ENCODE results near the gene SIGLEC7.

SIGLEC7 gene

GRCh38 chr19:51142119-51142518, at the start of gene SIGLEC7:
TSS of gene SIGLEC7 (plus strand) at chr19:51142301. CDS start at chr19:51142370, 69 bp downstream.
- no peak for DNase-seq

DNA sequence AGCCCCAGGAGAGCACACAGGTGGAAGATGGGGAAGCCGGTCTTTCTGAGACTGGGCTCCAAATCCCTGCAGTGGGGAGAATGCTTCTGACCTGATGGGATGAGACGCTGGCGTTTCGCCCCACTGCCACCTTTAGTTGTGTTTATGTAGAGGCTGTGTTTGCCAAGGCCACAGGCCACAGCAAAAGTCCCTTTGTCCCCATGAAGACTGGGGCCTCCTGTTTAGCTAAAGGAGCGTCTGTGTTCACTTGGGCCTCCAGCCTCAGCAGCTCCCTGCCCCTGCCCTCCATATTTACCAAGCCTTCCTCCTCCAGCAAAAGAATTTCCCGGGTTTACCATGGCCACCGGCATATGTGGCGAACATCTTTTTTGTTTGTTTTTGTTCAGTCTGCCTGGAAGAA, 49.0 kb upstream of the SIGLEC7 start:
- no peak for DNase-seq

DNA sequence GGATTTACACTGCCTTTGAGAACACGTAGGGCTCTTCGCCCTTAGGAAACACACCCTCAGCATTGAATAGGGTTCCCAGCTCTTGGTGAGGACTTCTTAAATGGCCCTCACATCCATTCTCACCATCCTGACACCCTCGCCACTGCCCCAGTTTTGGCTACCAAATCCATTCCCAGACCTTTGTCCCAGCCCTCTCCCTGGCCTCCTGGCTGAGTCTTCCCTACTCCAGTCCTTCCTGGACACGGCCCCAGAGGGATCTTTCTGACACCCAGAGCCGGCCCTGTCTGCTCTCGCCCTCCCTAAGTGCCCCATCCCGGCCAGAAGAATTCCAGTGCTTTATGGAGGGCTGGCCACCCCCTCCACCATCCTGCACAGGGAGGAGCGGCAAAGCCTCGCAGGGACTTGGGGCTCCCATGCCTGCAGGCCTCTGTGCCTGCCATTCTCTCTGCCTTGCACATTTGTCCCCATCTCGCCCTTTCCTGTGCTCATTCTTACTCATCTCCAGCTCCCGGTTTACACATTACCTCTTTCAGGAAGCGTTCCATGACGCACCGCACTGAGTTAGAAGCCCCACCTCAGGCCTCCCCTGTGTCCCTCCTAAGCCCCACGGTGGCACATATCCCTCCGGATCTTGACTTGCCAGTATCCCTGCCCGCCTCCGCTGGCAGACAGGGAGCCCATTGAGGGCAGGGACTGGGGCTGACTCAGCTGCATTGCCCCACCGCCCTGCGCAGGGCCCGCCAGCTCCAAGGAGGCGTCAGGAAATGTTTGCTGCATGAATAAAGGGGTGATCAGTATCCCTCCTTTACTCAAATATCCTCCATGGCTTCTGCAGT, 48.4 kb upstream of the SIGLEC7 start:
- no peak for DNase-seq

GRCh38 chr19:51094696-51095279, 47.3 kb upstream of the SIGLEC7 start:
- peak; percentile 35 for DNase-seq

DNA sequence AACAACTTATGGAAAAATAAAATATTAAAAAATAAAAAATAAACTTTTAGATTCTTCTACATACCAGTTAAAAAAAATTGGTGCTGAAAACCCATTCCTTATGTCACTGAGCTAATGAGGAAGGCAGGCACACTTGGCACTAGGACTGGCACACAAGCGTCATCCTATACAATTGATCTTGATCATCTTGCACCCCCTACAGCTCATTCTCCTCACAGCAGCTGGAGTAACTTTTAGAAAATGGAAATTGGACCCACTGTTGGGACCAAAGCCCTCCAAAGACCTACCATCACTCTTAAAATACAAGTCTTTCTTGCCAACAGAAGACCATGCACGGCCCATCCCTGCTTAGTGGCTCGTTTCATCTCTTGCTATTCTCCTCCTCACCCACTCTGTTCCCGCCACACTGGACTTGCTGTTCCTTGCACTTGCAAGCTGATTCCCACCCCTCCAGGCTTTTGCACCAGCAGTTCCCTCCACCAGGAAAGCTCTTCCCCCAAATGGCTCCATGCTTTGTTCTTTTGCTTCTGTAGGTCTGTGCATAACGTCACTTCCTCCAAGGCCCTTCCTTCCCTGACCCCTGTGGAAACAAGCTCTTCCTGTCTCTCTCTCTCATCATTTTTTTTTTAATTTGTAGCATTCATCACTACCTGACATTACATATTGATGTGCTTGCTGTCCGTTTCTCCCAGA, 45.5 kb upstream of the SIGLEC7 start:
- DNase-seq = no peak

DNA sequence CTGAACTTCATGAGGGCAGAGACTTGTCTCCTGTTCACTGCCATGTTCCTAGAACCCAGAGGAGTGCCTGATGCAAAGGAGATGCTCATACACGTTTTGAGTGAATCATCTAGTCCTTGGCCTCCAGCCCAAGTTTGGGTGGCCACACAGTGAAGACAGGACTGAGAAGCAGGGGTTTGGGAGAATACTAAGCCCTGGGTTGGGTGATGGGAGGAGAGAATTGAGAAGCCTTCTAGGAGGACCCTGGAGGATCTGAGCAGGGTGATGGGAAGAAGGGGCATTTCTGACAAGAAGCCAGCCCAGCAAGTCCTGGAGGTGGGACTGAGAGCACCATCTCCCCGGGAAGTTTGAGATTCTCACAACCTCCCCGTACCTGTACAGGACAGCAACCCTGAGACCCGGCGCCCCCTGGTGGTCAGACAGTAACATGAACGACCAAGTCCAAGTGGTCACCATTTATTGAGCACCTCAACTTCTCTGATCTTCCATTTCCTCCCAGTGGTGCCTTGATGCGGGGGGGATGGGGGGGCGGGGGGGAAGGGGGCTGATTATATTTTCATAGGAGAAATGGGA, 44.8 kb upstream of the SIGLEC7 start:
- DNase-seq = peak; percentile 71

GRCh38 chr19:51097796-51098195, 44.3 kb upstream of the SIGLEC7 start:
- no peak for DNase-seq

DNA sequence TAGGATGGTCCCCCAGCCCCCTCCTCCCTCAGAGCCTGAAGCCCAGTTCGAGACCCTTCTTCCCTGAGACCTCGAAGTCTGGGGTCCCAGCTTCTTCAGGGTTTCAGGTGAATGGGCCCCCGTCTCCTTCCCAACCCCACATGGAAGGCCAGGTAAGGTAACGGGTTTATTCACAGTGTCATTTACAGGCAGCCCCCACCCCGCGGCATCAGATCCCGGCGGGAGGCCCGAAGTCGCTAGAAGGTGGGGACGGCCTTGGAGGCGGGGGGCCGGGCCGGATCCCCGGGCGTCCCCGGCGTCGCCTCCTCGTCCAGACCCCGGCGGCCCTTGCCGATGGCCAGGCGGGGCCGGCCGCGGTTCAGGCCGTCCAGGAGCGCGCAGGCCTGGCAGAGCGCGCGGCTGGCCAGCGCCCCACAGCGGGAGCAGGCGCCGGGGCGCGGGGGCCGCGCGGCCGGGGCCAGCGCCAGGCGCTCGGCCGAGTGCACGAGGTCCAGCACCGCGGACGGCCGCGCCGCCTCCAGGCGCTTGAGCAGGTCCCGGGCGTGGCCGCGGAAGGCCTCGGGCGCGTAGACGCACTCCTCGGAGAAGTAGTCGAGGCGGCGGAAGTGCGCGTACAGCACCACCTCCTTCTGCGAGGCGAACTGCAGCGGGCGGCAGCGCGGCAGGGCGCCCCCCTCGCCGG, 43.6 kb upstream of the SIGLEC7 start:
- peak; percentile 65 for DNase-seq

DNA sequence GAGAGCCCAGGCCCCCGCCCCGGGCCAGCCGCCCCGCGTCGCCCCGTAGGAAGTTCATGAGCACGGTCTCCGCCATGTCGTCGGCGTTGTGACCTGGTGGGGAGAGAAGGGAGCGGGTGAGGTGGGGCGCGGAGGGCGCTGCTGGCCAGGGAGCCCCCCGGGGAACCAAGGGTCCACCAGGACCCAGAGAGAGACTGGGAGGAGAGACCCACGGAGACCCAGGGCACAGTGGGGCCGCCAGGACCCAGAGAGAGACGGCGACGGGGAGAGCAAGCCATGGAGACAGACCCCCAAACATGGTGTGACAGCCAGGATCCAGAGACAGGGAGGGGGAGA, 43.1 kb upstream of the SIGLEC7 start:
- no peak for DNase-seq

DNA sequence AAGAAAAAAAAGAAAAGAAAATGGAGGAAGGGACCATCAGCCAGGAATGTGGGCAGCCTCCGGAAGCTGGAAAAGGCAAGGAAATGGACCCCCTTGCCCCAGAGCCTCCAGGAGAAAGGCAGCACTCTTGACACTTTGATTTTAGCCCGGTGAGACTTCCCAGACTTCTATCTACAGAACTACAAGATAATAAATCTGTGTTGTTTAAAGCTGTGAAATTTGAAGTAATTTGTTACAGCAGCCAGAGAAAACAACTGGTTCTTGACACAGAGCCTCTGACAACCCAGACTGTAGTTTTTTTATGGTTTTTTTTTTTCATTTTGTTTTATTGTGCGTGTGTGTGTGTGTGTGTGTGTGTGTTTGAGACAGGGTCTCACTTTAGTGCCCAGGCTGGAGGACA, 41.5 kb upstream of the SIGLEC7 start:
- DNase-seq = no peak

DNA sequence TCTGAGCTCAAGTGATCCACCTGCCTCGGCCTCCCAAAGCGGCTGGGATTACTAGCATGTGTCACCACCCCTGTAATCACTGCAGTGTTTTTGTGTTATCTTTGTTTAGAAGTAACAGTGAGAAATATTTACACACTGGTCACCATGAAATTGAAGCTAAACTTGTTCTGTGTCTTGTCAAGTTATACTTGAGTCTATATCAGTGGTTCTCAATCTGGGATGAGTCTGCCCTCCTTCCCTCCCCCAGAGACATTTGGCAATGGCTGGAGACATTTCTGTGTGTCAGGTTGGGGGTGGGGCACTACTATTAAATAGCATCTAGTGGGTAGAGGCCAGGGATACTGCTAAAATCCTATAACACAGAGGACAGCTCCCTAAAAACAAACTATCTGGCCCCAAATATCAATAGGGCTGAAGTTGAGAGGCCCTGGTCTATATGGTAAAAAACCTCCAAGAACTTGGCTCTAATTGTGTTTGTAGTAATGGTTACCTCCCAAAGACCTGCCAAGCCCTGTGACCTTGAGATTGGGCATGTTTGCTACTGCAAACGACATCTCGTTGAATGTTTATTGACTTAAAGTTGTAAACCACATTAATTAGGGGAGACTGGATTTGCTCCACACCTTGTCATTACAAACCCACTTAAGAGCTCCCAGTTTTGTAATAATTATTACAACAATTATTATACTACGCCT, 40.8 kb upstream of the SIGLEC7 start:
- no peak for DNase-seq

GRCh38 chr19:51102991-51103390, 39.1 kb upstream of the SIGLEC7 start:
- no peak for DNase-seq

DNA sequence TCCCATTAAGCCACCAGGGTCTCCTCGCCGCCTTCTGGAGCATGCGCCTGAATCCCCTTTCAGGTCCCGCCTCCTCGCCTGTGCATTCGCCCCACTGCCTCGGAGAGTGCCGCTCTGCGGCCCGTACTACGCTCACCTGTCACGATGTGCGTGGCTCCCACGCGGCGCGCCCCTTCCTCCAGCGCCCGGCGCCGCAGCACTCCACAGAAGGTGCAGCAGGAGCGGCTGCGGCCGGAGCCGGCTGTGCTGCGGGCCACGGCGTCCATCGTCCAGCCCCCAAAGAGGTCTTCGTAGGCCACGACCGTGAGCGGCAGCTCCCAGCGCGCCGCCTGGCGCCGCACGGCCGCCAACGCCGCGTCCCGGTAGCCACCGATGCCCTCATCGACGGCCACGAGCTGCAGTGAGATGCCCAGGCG, 38.2 kb upstream of the SIGLEC7 start:
- no peak for DNase-seq

GRCh38 chr19:51107406-51108065, 34.6 kb upstream of the SIGLEC7 start:
- DNase-seq = no peak

DNA sequence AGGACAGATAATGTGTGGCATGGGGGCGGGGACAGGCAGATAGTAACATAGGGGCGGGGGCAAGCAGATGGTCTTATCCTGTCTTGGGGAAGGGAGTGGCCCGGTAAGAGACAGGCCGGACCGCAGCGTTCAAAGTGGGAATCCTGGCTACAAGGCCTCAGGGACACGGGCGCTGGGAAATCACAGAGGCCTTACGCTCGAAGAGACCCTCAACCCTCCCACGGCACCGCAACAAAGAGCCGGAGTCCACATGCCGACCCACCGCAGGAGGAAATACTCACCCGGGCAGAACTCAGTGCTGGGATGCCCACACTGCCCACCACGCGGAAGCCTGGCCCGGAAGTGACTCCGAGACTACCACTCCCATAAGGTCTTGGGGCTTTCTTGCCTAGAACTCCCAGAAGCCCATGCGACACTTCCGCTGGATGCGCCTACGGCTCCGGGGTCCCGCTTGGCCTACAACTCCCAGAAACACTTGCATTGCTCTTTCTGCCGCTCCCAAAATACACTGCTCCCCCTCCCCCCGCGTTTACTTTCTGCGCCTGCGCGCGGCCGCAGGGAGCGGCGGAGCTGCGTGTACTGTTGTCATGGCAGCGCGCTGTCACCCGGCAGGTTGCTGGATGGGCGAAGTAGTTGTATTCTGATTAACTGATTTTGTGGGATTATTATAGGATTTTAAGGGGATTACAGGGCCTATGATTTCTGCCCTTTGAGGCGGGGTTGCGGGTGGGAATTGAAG, 33.9 kb upstream of the SIGLEC7 start, which contains the start of gene CTU1:
Gene CTU1, minus strand, starts transcription at position 344 of the 739 bp plus-strand sequence. CDS start 3,840 bp downstream, outside the sequence.
- DNase-seq = peak; percentile 96

DNA sequence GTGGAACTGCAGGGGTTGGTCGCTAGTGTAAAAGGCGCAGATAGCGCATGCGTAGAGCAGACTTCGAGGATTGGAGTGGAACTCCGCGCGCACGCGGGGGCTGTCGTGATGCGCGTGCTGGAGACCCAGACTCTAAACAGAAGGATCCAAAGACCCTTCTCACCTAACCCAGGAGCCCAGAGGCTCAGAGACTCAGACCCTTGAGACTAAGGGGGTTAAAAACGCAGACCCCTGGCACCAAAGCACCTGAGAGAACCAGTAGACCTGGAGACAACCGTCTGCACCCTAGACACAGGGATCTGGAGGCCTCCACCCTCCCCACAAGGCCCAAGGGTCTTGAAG, 33.3 kb upstream of the SIGLEC7 start:
- DNase-seq = no peak

DNA sequence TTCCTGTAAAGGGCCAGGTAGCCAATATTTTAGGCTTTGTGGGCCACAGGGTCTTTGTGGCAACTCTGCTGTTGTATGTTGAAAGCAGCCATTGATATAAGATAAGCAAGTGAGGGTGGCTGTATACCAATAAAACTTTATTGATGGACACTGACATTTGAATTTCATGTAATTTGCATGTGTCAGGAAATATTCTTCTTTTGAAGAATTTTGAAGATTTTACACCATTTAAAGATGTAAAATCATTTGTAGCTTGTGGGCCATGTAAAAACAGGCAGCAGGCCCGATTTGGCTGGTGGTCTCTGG, 31.5 kb upstream of the SIGLEC7 start:
- DNase-seq = no peak

DNA sequence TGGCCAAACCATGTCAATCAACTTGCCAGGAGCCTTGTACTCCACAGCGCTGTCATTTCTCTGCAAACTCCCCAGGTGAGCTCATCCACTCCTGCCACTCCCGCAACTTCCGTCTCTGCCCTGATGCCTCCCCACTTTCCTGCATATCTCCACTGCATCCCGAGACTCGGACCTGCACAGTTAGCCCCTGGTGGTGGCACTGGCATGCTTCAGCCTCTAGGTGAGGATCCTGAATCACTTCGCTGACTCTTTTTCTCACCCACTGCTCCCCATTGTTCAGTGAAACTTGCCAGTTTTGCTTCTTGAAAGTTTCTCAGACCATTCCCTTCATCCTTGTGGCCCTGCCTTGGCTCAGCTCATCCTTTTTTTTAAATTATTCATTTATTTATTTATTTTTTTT, 30.5 kb upstream of the SIGLEC7 start:
- DNase-seq = no peak

DNA sequence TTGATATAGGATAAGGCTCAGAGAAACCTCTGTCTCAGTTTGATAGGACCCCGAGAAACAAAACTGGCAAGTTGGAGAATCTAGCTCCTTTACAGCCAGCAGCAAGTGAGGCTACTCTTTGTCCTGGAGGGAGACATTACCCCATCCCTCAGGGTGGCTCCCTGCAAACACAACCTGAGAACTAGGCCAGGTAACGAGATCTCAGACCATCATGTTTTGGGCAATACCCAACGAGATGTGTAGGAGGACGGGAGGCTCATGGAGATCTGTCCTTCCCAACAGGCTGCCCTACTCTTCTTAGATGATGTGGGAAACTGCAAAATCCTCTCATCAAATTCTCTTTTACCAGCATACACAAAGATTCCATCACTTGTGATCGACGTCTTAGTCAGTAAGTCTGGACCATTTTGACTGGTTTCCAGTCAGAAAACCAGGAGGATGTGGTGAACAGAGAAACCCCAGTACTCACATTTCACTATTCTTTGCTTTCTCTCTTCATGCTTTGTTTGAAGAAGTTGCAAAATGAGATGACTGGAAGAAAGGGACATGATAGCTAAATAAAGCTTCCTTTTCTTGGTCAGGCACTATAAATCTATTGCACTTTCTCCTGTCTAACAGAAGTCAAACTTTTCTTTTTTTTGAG, 27.9 kb upstream of the SIGLEC7 start:
- DNase-seq = no peak

GRCh38 chr19:51116736-51117286, 25.3 kb upstream of the SIGLEC7 start:
- no peak for DNase-seq

DNA sequence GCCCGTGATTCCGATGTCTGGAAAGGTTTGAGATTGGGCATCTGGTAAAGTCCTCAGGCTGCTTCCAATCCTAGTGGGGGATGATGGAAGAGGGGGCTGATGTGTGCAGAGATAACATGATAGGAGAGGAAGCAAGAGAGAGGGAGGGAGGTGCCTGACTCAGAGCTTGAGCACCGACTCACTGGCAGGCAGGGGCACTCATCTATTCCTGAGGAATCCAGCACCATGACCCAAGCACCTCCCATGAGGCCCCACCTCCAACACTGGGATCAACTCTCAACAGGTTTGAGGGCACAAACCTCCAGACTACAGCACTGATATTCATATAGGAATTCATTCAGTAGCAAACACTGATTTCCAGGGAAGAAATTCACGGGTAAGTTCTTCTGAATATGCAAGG, 23.0 kb upstream of the SIGLEC7 start:
- no peak for DNase-seq
